GM21619 (cell line): ENCODE results near the gene PLPP7.
"Not testable (repeated sequence)": the region's sequence is repeated elsewhere in the genome, so short reads cannot be mapped to it uniquely, and the experiment has no call there.

Source experiments
- ATAC-seq: cut with Tn5 transposase; IDR thresholded peaks from one replicate; pipeline ENCODE4 v1.9.1; 2021; ENCODE audit not compliant: unreplicated experiment

Gene PLPP7

DNA sequence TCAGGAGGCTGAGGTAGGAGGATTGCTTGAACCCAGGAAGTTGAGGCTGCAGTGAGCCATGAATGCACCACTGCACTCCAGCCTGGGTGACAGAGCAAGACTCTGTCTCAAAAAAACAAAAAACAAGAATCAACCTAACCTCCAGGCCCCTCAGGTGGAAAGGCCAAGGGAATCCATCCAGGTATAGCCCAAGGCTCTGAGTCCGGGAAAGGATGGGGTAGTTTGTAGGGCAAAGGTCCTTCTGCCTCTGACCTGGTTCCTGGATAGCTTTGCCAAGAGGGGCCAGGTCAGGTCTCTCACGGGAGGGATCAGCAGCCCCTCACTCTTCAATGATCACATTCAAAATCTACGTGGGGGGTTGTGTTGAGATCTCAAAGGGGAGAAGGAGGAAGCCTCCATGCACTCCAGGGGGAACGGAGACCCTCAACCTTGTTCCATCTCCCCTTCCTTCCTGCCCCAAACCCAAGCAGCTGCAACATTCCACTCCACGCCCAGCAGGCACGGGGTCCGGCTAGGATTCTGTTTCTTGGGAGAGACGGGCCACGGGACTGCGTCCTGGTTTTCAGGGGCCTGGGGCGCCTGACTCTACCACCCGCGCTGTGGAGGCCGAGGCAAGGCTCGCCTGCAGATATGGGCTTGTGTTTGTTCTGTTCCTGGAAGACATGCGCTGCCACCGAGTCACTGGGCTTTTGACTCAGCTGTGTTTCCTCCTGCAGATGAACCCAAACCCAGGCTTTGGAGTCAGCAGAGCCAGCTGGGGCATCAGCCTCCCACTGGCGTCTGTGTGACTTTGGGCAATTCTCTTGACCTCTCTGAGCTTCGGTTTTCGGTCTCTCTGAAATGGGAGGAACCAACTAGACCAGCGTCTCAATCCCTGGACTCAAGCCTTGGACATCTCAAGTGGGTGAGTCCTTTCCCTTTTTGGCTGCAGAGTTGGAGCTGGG lies 35.5 kb downstream of the PLPP7 start:
- no peak for ATAC-seq

GRCh38 chr9:131329241-131329641 lies 39.7 kb downstream of the PLPP7 start:
- no peak for ATAC-seq

GRCh38 chr9:131330814-131331600 lies 41.5 kb downstream of the PLPP7 start:
- no peak for ATAC-seq

GRCh38 chr9:131331996-131332395 lies 42.5 kb downstream of the PLPP7 start:
- not testable (repeated sequence) for ATAC-seq

GRCh38 chr9:131333771-131334628 lies 44.5 kb downstream of the PLPP7 start:
- no peak for ATAC-seq

- no peak for ATAC-seq
Observed at GRCh38 chr9:131334629-131335367, 45.3 kb downstream of the PLPP7 start.

- no peak for ATAC-seq
Observed at GRCh38 chr9:131335368-131335755, 45.8 kb downstream of the PLPP7 start.

GRCh38 chr9:131337131-131337848 lies 47.8 kb downstream of the PLPP7 start:
- no peak for ATAC-seq

DNA sequence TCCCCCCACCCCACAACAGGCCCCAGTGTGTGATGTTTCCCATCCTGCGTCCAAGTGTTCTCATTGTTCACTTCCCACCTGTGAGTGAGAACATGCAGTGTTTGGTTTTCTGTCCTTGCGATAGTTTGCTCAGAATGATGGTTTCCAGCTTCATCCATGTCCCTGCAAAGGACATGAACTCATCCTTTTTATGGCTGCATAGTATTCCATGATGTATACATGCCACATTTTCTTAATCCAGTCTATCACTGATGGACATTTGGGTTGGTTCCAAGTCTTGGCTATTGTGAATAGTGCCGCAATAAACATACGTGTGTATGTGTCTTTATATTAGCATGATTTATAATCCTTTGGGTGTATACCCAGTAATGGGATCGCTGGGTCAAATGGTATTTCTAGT lies 49.7 kb downstream of the PLPP7 start:
- ATAC-seq: not testable (repeated sequence)

GRCh38 chr9:131344931-131345535 lies 55.5 kb downstream of the PLPP7 start:
- not testable (repeated sequence) for ATAC-seq

DNA sequence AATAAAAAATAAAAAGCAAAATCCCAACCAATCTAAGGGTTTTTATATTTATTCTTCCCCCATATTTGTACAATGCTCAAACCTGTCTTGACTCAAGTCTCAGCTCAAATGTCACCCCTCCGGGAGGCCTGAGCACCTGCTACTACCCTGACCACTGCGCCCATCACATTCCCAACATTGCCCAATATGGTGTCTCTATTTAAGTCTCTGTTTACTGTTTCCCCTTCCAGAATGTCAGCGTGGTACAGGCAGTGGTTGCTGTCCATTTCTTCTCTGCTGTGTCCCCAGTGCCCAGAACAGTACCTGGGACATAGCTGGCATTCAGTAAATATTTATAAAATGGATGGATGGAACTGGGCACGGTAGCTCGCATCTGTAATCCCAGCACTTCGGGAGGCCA lies 57.0 kb downstream of the PLPP7 start:
- ATAC-seq: no peak

GRCh38 chr9:131347376-131348020 lies 58.0 kb downstream of the PLPP7 start:
- ATAC-seq: no peak

DNA sequence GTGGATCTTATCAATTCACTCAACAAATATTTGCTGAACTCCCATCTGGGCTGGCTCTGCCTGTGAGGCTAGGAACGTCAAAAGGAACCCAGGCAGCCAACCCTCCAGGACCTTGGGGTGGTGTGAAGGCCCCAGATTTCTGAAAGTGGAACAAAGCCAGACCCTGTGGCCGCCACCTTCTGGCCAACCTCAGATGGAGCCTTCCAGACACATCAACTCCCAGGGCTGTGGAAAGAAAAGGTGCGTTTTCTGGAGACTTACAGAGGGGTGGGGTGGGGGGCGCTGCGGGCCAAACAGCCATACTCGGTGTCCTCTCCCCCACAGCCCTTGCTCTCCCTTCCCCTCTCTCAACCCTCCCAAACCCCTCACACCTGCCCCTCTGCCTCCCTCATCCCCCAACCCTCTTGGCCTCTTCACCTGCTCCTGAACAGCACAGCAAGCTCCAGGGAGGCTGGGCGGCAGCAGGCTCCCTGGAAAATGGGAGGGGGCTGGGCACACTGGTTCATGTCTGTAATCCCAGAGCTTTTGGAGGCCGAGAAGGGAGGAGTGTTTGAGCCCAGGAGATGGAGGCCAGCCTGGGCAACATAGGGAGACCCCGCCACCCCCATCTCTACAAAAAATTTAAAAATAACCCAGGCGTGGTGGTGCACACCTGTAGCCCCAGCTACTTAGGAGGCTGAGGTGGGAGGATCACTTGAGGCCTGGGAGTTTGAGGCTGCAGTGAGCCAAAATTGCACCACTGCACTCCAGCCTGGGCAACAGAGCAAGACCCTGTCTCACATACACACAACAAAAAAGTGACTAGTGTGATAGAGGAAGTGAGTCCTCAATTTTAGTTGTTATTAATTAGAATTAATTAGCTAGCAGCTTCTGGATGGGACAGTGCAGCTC lies 59.4 kb downstream of the PLPP7 start:
- no peak for ATAC-seq

GRCh38 chr9:131349522-131349880 lies 60.0 kb downstream of the PLPP7 start:
- no peak for ATAC-seq

DNA sequence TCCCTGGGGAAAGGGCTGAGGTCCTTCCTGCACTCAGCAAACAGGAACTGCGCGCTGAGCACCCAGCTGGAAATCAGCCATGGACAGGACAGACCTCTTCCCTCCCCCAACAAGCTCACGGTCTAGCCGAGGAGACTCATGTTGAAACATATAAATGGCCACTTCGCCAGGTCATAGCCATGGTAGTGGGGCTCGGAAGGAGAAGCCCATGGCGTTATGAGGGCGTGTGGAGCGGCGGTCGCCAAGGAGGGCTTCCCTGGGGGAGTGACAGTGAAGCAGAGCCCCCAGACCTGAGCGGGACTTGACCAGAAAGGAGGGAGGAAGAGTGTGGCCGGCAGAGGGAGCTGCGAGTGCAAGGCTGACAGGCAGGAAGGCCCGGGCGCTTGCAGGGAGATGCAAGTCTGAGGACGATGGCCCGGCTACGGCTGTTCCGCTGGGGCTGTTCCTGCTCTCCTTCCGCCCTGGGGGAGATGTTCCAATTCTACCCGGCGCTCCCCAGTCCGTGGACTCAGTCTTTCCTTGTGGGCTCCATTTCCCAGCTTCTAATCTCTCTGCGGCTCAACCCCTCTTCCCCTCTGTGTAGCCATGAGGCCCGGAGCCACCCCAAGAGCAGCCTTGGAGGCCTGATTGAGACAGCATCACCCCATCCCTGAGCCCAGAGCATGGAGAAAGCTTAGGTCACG lies 60.5 kb downstream of the PLPP7 start:
- peak; percentile 64 for ATAC-seq

DNA sequence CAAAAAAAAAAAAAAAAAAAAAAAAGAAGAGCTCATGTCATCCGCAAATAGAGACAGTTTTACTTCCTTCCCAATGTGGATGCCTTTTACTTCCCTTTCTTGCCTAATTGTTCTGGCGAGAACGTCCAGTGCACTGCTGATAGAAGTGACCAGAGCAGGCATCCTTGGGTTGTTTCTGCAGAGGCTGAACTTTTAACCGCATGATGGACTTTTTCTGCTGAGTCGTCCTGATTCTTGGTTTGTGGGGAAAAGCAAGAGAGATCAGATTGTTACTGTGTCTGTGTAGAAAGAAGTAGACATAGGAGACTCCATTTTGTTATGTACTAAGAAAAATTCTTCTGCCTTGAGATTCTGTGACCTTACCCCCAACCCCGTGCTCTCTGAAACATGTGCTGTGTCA lies 67.0 kb downstream of the PLPP7 start:
- ATAC-seq: not testable (repeated sequence)

GRCh38 chr9:131358556-131358955 lies 69.0 kb downstream of the PLPP7 start:
- no peak for ATAC-seq
